GM21447 (cell line): ENCODE results near the gene TENM3.

ENCODE experiments used
- ATAC-seq: cut with Tn5 transposase; IDR thresholded peaks from one replicate; pipeline ENCODE4 v1.9.1; 2021; ENCODE audit not compliant: unreplicated experiment

TENM3 gene

GRCh38 chr4:182252220-182252619 is 9.0 kb downstream of the TENM3 start:
- ATAC-seq = no peak

DNA sequence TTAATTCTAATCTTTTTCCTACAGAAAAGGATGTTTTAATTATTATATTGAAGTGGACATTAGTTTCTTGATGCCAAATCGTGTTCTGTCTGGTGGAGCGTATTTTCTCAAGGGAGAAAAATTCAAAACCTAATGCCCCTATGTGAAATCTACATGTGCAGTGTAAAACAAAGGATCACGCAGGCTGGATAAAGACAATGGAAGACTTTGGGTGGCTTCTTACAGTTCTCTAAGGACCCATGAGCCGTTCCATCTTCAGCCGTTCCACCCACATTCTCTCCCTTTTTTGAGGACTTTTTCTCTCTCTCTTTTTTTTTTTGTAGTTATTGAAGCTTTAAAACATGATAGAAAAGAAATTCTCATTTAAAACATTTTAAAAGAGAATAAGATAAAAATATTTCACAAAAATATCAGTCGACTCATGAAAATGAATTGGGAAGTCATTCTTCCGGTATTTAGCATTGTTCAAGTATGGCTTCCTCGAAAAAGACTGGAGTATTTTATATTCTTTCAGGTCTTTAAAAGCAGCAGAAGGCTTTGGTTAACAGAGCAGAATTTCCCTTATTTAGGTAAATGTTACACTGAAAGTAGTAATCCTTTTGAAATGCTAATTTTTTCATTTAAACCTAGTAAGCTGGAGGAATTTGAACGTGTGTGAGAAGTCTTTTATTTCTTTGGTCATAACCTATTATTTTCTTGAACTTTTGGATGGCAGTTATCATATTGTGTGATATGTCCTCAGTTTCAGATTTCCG is 11.0 kb downstream of the TENM3 start:
- ATAC-seq = no peak

GRCh38 chr4:182255441-182256190 is 12.4 kb downstream of the TENM3 start:
- no peak for ATAC-seq

DNA sequence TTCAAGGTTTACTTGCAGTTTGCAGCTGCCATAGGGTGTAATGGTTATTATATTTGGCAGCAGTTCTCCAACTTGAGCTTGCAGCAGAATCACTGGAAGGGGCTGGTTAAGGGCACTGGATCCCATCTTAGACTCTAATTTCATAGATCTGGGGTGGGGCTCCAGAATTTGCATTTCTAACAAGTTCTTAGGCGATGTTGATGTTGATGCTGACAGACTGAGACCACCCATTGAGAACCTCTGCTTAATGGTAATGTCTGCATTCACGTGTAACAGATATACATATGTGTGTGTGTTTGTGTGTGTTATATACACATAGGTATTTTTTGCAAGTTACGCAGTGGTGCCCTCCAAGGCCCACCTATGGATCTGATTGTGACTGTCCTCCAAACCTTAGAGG is 13.8 kb downstream of the TENM3 start:
- ATAC-seq = no peak

DNA sequence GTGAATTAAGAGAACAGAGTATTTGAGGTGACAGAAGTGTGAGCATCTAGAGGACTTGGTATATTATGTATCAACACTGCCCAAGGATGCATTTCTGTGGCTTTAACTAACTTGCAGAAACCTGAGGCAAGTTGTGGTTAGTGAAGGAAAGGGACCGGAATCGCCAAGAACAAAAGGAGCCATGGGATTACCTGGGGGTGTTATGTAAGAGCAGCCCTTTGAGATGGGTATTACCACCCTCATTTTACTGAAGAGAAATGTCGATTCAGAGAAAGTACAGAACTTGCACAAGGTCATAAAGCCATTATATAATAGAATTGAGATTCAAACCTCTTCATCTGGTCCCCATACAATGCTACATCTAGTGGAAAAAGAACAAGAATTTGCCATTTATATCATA is 14.3 kb downstream of the TENM3 start:
- no peak for ATAC-seq

DNA sequence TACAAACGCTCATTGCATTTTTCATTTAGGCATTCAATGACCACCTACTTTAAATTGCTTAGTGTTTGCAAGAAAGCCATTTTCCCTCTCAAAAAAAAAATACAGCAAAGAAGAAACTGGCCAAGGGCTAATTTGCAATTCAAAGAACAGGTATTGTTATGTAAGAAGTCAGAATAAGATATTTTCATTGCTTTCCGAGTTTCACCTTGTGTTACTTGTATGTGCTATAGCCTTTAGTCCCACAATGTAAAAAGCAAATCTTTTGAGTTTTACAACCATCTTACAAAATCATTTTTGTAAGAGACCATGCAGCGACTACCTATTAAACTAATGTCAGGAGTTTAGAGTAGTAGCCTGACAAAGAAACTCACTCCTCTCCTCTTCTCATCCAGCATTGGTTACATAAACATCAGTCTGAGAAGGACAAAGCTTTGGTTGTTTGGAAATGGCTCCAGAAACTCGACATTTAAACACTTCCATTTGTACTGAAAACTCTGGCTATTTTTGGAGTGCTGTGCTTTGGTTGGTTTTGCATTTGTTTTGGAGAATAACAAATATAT is 15.3 kb downstream of the TENM3 start:
- ATAC-seq = no peak

- no peak for ATAC-seq
Measured at GRCh38 chr4:182261651-182262223, 18.5 kb downstream of the TENM3 start.

- ATAC-seq = no peak
Measured at GRCh38 chr4:182263562-182263961, 20.4 kb downstream of the TENM3 start.

DNA sequence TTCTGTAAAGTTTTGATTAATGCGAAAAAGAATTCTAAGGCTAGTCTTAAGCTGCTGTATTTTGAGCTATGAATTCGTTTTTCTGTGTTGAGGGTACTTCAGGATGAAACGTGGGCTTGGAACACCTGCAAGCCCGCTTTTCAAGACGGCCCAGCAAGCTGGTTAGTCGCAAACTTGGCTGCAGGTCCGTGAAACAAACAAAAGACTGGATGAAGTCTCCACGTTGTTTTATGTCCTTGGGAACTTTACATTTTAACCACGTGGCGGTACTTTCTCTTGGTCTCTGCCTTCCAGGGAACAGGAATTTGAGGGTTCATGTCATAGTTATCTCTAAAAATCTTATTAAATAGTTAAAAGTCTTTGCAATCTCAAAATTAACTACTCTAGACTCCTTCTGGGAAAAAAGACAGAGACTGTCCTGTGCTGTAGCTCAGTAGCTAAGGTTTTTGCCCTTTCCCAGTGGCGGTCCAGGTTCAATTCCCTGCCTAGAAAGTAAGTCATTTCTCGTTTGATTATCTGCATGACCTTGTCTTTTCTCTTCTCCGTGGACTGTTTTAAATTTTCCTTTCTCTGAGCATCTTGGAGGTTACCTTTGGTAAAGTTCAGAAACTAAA is 21.0 kb downstream of the TENM3 start:
- no peak for ATAC-seq

GRCh38 chr4:182265881-182266280 is 22.7 kb downstream of the TENM3 start:
- ATAC-seq = no peak

DNA sequence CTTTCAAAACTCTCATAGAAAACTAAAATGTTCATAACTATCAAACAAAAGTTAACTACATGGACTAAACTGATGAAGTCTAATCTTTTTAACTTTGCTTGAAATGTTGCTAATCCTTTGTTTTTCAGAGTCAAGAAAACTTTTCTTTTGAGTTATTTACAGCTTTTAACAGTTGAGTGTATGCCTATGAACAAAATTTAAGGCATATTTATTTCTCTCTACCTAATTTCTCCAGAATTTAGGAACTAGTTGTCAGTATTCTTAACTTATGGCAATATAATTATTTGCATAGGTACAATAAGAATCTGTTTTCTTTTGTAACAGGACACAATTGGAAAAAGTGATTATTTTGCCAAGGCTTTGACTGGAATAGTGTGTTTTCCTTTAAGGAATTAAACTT is 23.8 kb downstream of the TENM3 start:
- no peak for ATAC-seq

DNA sequence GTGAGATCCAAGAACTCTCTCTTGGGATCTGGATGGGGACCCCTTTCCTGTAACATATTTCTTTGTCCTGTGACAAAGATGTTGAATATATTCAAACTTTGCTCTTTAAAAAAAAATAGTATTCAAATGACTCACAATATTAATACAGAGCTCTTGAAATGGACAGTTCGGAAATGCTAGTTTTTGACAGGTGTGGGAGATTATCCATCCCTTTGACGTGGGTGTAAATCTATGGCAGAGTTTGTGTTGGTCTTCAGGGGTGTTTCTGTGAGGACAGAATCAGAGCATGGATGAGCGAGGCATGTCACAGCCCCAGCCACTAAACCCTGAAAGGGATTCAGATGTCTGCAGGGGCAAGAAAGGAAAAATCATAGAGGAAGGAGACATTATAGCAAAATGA is 25.8 kb downstream of the TENM3 start:
- no peak for ATAC-seq

GRCh38 chr4:182271731-182272130 is 28.5 kb downstream of the TENM3 start:
- ATAC-seq = no peak

- no peak for ATAC-seq
Measured at GRCh38 chr4:182272151-182272550, 28.9 kb downstream of the TENM3 start.

GRCh38 chr4:182273191-182273935 is 30.2 kb downstream of the TENM3 start:
- ATAC-seq = no peak

DNA sequence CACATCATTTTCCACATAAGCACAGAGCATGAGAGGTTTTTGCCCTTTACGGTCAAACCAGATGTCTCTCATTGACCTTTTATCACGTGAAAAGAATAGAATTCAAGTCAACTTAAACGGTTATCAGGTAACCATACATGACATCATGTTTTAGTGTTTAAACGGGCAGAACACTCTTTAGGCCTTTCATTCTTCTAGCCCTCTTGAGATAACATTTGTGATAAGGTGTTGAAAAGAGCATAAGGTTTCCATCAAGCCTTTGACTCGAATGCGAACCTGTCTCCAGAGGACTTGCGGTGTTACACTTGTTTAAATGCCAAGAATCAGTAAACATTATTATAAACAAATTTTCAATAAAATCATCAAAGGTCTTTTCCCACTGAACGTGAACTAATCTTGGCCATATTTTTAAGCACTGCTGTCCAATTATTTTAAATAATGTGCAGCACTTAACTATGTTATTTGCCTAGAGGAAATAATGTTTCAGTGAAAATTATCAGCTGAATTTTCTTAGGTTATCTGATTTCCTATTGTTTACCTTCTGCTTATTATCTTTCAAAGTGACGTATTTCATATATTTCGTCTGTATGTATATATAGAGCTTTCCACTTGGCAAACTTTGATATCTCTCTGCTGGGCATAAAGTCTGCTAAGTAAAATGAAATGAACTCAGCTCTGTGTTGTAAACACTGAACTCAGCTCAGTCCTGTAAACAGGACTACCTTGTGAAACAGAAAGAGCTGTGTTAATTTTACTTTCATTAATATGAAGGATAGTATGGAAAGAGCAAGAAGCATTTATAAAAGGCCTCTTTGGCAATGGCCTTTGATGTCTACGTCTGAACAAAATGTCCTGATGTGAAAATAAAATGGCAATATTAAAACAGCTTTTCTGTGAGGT is 33.3 kb downstream of the TENM3 start:
- ATAC-seq = no peak

DNA sequence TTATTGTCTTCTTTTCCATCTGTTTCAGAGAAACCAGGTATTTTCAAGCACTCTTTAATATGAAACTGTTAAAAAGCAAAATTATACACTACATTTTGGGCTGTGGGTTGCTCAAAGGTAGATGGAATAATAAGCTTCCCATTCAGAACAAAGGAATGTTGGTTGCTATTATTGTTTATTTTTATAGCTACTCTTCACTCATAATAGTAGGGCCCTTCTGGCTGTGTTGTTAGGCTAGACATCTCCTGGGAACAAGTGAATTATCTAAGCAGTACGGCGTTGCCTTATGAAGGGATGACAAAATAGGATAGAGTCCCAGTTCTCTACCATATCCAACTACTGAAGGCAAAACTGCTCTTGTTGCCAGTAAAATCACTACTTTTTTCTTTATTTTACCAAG is 34.2 kb downstream of the TENM3 start:
- ATAC-seq = no peak

GRCh38 chr4:182278729-182279128 is 35.5 kb downstream of the TENM3 start:
- no peak for ATAC-seq

- no peak for ATAC-seq
Measured at GRCh38 chr4:182280436-182281111, 37.4 kb downstream of the TENM3 start.
